Nephron (organoid): ENCODE results near the gene SLC39A6.

Experiments
- H3K27ac Mint-ChIP-seq, 3 experiments: 2 replicates each; pipeline ENCODE4 v1.8.0; 2020; ENCODE audit warnings: mixed read lengths in 3 of 3, mild to moderate bottlenecking in 2 of 3, moderate library complexity in 1 of 3
- H3K27me3 Mint-ChIP-seq: 2 replicates; pipeline ENCODE4 v1.8.0; 2021; ENCODE audit warnings: low read depth, mild to moderate bottlenecking, moderate library complexity, mixed read lengths
- H3K36me3 Mint-ChIP-seq: 2 replicates; pipeline ENCODE4 v1.8.0; 2020; ENCODE audit warnings: low read depth, mixed read lengths
- H3K4me1 Mint-ChIP-seq: 2 replicates; pipeline ENCODE4 v1.8.0; 2020; ENCODE audit warnings: mixed read lengths
- H3K4me3 Mint-ChIP-seq, 3 experiments: 2 replicates each; pipeline ENCODE4 v1.8.0; 2020; ENCODE audit warnings: mild to moderate bottlenecking in 3 of 3, mixed read lengths in 3 of 3, moderate library complexity in 2 of 3
- H3K9me3 Mint-ChIP-seq: 2 replicates; pipeline ENCODE4 v1.8.0; 2020; ENCODE audit warnings: mixed read lengths
- TF ChIP-seq, protein P1 (sequence below), 3 experiments: fragments of 200-600 bp; sonication (generic); IDR thresholded peaks; one replicate each; pipeline ENCODE4 v1.5.0; 2021; ENCODE audit warnings: antibody characterized with exemption in 3 of 3; ENCODE audit not compliant: unreplicated experiment in 3 of 3

The SLC39A6 gene

DNA sequence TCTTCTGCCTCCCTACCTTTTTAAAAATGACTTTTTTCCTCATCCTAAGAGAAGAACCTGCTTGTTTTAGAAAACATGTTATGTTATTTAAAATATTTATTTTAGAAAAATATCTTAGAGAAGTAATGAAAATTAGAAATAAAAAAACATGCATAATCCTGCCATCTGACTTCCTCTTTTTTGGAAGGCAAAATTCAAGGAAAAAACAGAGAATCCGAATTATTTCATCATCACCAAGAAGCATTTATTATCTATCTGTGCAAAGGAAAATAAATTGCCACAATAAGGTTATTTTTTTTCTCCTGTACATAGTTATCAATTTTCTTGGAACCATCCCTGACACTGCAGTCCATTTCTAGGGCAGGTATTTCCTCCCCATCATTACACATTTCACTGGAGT lies 14.4 kb downstream of the SLC39A6 start:
- no peak overlapping the region for H3K4me3 Mint-ChIP-seq
- H3K27me3 Mint-ChIP-seq = no peaks in the 10 kb centered on the region
- H3K9me3 Mint-ChIP-seq = no peaks in the 10 kb centered on the region
- TF ChIP-seq, protein P1, sequence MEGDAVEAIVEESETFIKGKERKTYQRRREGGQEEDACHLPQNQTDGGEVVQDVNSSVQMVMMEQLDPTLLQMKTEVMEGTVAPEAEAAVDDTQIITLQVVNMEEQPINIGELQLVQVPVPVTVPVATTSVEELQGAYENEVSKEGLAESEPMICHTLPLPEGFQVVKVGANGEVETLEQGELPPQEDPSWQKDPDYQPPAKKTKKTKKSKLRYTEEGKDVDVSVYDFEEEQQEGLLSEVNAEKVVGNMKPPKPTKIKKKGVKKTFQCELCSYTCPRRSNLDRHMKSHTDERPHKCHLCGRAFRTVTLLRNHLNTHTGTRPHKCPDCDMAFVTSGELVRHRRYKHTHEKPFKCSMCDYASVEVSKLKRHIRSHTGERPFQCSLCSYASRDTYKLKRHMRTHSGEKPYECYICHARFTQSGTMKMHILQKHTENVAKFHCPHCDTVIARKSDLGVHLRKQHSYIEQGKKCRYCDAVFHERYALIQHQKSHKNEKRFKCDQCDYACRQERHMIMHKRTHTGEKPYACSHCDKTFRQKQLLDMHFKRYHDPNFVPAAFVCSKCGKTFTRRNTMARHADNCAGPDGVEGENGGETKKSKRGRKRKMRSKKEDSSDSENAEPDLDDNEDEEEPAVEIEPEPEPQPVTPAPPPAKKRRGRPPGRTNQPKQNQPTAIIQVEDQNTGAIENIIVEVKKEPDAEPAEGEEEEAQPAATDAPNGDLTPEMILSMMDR (IDR thresholded peaks at IDR 0.05; ENCODE audit: unreplicated experiment in 3 of 3) = no peak
- no peaks in the 10 kb centered on the region for H3K4me1 Mint-ChIP-seq
- peaks cover 78% of the 10 kb centered on the region for H3K36me3 Mint-ChIP-seq
- no peak overlapping the region for H3K27ac Mint-ChIP-seq

DNA sequence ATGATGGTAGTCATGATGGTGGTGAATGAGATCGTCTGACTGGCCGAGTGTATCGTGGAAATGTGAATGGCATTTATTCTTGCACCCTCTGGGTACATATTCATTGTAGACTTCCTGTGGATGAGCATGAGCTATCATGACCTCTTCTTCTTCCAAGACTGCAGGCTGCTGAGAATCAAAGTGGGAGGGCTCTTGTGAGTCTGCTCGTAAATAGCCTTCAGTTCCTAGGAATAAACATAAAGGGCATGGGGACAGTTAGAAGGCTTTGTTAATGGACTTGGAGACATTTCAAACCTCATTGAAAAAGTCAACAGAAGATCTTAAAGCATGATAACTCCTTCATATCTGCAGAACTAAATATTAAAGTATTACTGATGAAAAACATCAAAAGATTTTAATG lies 14.9 kb downstream of the SLC39A6 start:
- no peaks in the 10 kb centered on the region for H3K9me3 Mint-ChIP-seq
- TF ChIP-seq, protein P1 (IDR thresholded peaks at IDR 0.05; ENCODE audit: unreplicated experiment in 3 of 3) = no peak
- H3K27me3 Mint-ChIP-seq = no peaks in the 10 kb centered on the region
- H3K4me1 Mint-ChIP-seq = no peaks in the 10 kb centered on the region
- H3K36me3 Mint-ChIP-seq = peaks cover 79% of the 10 kb centered on the region
- H3K4me3 Mint-ChIP-seq = no peak overlapping the region
- no peak overlapping the region for H3K27ac Mint-ChIP-seq

DNA sequence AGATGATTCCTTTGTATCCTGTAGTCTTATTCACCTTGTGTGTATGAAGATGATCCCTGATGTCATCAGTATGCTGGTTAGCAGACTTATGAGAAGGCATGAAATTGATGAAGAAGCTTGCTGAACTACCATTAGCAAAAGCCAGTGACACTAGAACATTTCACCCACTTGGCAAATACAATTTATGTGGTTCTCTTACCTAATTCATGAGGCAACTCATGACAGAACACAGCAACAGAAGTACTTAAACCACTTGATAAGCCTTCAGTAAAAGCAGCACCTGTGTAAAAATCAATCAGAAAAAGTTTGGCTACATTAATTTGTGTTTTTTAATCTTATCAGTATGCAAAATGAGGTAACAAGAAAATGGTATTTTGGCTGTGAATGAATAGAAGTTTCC lies 16.8 kb downstream of the SLC39A6 start:
- H3K9me3 Mint-ChIP-seq = no peaks in the 10 kb centered on the region
- peaks cover 76% of the 10 kb centered on the region for H3K36me3 Mint-ChIP-seq
- H3K4me1 Mint-ChIP-seq = no peaks in the 10 kb centered on the region
- H3K27ac Mint-ChIP-seq = no peak overlapping the region
- H3K4me3 Mint-ChIP-seq = no peak overlapping the region
- TF ChIP-seq, protein P1 (IDR thresholded peaks at IDR 0.05; ENCODE audit: unreplicated experiment in 3 of 3) = no peak
- H3K27me3 Mint-ChIP-seq = no peaks in the 10 kb centered on the region

DNA sequence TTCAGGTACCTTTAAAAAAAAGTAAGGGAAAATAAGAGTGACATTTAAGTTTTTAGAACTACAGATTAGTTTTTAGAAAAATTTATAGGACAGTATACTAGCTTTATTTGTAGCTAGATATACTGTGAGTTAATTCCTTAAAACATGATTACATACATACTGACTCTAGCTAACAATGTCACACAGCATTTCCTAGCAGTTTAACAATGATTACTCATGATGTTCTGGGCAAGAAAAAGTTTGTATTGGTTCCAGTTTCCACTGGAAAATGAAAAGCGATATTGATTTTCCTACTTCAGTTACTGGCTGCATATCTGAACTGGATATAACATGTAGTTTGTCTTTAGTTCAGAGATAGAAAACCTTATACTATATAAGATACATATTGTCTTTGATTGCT lies 19.4 kb downstream of the SLC39A6 start:
- TF ChIP-seq, protein P1 (IDR thresholded peaks at IDR 0.05; ENCODE audit: unreplicated experiment in 3 of 3) = no peak
- H3K4me1 Mint-ChIP-seq = no peaks in the 10 kb centered on the region
- H3K27ac Mint-ChIP-seq = no peak overlapping the region
- H3K4me3 Mint-ChIP-seq = no peak overlapping the region
- H3K27me3 Mint-ChIP-seq = no peaks in the 10 kb centered on the region
- H3K36me3 Mint-ChIP-seq = peaks cover 52% of the 10 kb centered on the region
- peaks cover 2% of the 10 kb centered on the region for H3K9me3 Mint-ChIP-seq

DNA sequence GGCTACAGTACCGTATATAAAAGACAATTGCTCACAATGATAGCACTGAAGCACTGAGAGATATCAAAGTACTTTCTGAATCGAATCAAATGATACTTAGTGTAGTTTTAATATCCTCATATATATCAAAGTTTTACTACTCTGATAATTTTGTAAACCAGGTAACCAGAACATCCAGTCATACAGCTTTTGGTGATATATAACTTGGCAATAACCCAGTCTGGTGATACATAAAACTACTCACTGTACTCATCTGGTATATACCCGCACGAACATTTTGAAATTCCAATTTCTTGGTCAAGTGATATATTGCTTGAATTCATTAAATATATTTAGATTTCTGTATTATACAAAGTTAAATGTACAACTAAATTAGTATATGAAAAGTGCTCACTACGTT lies 20.5 kb downstream of the SLC39A6 start:
- TF ChIP-seq, protein P1 (IDR thresholded peaks at IDR 0.05; ENCODE audit: unreplicated experiment in 3 of 3) = no peak
- Mint-ChIP-seq H3K27ac (no peak overlapping the region), H3K36me3 (peaks cover 44% of the 10 kb centered on the region), H3K4me1 (no peaks in the 10 kb centered on the region), H3K27me3 (no peaks in the 10 kb centered on the region), H3K4me3 (no peak overlapping the region), H3K9me3 (peaks cover 6% of the 10 kb centered on the region)

DNA sequence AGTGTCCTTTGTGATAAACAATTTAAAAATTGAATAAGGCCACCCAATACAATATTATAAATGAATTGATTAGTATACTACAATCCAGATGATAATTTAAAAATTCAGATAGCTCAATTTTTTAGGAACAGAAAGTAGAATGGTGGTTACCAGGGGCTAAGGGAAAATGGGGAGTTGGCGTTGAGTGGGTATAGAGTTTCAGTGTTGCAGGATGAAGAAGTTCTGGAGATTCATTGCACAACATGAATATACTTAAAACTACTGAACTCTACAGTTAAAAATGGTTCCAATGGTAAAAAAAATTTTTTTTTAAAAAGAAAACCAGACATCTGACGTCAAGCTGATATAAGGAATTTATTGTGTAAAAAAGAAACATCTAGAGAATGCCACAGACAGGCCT lies 20.9 kb downstream of the SLC39A6 start:
- Mint-ChIP-seq H3K4me3 (no peak overlapping the region), H3K27ac (no peak overlapping the region), H3K9me3 (peaks cover 8% of the 10 kb centered on the region), H3K36me3 (peaks cover 42% of the 10 kb centered on the region), H3K27me3 (no peaks in the 10 kb centered on the region), H3K4me1 (no peaks in the 10 kb centered on the region)
- TF ChIP-seq, protein P1 (IDR thresholded peaks at IDR 0.05; ENCODE audit: unreplicated experiment in 3 of 3) = no peak
